Measurements from ENCODE around the gene XXYLT1. TPM values are rescaled to one million over a fixed set of nuclear protein-coding genes. Genes with fewer than 3 reads are reported as not detected.

XXYLT1 gene
- total RNA-seq, 4 donors from 2014 or later: 9.7 to 30.1 (median 17.7) TPM

- intact Hi-C loops (cut with DNase I; ENCODE audit: low total_unique reads): no loop called here
- H3K4me3 ChIP-seq (ENCODE audit: low read depth, poor library complexity, severe bottlenecking): no peak overlapping the region
- 97% methylated on average over 1 of the region's 1 CpG for WGBS, 2 donors
- TF ChIP-seq POLR2A (IDR thresholded peaks at IDR 0.05) (no peak), CTCF (IDR thresholded peaks at IDR 0.05) (no peak)
- no peak for DNase-seq (ENCODE audit: low spot score in 2 of 2)
Measured at GRCh38 chr3:195165790-195166189, 105.2 kb downstream of the XXYLT1 start.

DNA sequence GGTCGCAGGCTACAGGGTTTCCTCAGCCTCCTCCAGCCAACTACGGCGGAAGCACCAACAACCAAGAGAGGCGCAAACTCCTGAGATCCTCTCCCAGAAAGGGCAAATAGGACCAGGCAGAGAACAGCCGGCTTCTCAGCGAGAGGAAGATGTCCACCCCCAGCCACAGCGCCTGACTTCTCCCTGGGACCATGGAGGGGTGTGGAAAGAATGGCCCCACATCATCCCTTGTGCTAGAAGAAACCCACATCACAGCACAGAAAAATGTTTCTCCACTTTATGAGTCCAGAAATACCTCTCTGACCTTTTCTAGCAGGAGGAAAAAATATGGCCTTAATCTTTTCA is 105.7 kb downstream of the XXYLT1 start:
- 92 to 94% methylated on average over 7 of the region's 7 CpGs for WGBS, 2 donors
- H3K4me3 ChIP-seq (ENCODE audit: low read depth, poor library complexity, severe bottlenecking): no peak overlapping the region
- no peak for DNase-seq (ENCODE audit: low spot score in 2 of 2)
- TF ChIP-seq POLR2A (IDR thresholded peaks at IDR 0.05): no peak
- no peak for TF ChIP-seq CTCF (IDR thresholded peaks at IDR 0.05)
- intact Hi-C loops (cut with DNase I; ENCODE audit: low total_unique reads): no loop called here

GRCh38 chr3:195164573-195165264 is 106.2 kb downstream of the XXYLT1 start:
- TF ChIP-seq POLR2A (IDR thresholded peaks at IDR 0.05): no peak
- no peak for TF ChIP-seq CTCF (IDR thresholded peaks at IDR 0.05)
- no peak for DNase-seq (ENCODE audit: low spot score in 2 of 2)
- WGBS, 2 donors: 79 to 89% methylated on average over 6 of the region's 6 CpGs

DNA sequence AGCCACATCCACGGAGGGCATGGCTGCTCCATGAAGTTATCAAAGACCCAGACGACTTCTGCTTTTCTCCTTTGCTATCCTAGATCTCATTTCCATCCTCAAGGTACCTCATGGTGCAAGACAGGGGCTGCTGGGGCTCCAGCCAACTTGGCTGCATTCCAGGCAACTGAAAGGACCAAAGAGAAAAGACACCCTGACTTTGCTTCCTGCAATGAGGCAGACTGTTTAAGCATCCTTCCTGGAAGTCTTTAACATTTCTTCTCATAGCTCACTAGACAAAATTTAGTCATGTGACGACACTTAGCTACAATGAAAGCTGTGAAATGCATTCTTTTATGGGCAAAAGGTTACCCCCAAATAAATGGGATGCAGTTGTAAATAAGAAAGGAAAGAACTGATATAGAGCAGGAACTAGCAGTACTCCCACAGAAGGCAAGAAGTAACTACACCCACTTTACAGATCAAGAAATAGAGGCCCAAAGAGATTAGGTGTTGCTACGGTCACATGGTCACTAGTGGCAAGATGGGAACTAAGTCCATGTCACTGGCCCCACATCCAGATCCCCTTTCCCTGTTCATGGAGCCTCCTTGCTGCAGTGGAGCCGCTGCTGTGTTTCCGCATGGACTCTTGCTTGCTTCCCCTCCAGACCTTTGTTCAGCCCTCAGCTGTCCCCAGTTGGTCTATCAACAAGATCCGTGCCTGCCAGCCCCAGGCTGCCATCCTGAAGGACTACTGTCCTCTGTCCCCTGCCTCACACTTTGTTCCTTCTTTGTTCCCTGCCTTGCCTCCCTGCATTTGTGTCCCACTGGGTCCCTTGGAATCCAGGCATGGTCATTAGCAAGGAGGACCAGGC is 107.0 kb downstream of the XXYLT1 start:
- no peak overlapping the region for H3K4me3 ChIP-seq (ENCODE audit: low read depth, poor library complexity, severe bottlenecking)
- TF ChIP-seq CTCF (IDR thresholded peaks at IDR 0.05): no peak
- no peak for TF ChIP-seq POLR2A (IDR thresholded peaks at IDR 0.05)
- 92 to 93% methylated on average over 7 of the region's 7 CpGs for WGBS, 2 donors
- intact Hi-C loops (cut with DNase I; ENCODE audit: low total_unique reads): no loop called here
- no peak for DNase-seq (ENCODE audit: low spot score in 2 of 2)

More at GRCh38 chr3:195164573-195165264, 106.2 kb downstream of the XXYLT1 start:
- H3K4me3 ChIP-seq (ENCODE audit: low read depth, poor library complexity, severe bottlenecking): no peak overlapping the region
- intact Hi-C loops (cut with DNase I; ENCODE audit: low total_unique reads): no loop called here

- 89 to 93% methylated on average over 5 of the region's 5 CpGs for WGBS, 2 donors
- TF ChIP-seq CTCF (IDR thresholded peaks at IDR 0.05): no peak
- no peak for TF ChIP-seq POLR2A (IDR thresholded peaks at IDR 0.05)
- intact Hi-C loops (cut with DNase I; ENCODE audit: low total_unique reads): no loop called here
- no peak for DNase-seq (ENCODE audit: low spot score in 2 of 2)
- no peak overlapping the region for H3K4me3 ChIP-seq (ENCODE audit: low read depth, poor library complexity, severe bottlenecking)
Measured at GRCh38 chr3:195162816-195163215, 108.1 kb downstream of the XXYLT1 start.
